Liver (tissue), 9 donors: ENCODE data around the gene DUSP9. TPM values are rescaled to one million over a fixed set of nuclear protein-coding genes. Genes with fewer than 3 reads are reported as not detected.

Experiments used
- DNase-seq: peaks from one replicate; pipeline ENCODE4 v3.0.0-alpha.2; 2017; ENCODE audit warnings: low spot score
- H3K27ac ChIP-seq, 2 donors: one replicate each; pipeline ENCODE4 v1.7.0; 2013; ENCODE audit warnings: inconsistent platforms in 2 of 2, low read length in 2 of 2, control low read depth in 1 of 2, low read depth in 1 of 2, mild to moderate bottlenecking in 1 of 2
- H3K27me3 ChIP-seq, 4 donors: one replicate each; pipeline versions ENCODE4 v1.6.1 to v1.7.0; 2013; ENCODE audit warnings: low read length in 3 of 4, inconsistent platforms in 1 of 4, mild to moderate bottlenecking in 1 of 4, moderate library complexity in 1 of 4; ENCODE audit not compliant: control insufficient read depth in 4 of 4, insufficient read depth in 4 of 4
- H3K36me3 ChIP-seq, 4 donors: one replicate each; pipeline versions ENCODE4 v1.6.1 to v1.7.0; 2013; ENCODE audit warnings: low read length in 3 of 4, mild to moderate bottlenecking in 3 of 4, low read depth in 1 of 4, moderate library complexity in 1 of 4; ENCODE audit not compliant: control insufficient read depth in 4 of 4, insufficient read depth in 3 of 4
- H3K4me1 ChIP-seq, 4 donors: one replicate each; pipeline versions ENCODE4 v1.6.1 to v1.7.0; 2013; ENCODE audit warnings: low read length in 3 of 4, mild to moderate bottlenecking in 3 of 4, moderate library complexity in 1 of 4; ENCODE audit not compliant: control insufficient read depth in 4 of 4, insufficient read depth in 4 of 4
- H3K4me3 ChIP-seq, 3 donors: one replicate each; pipeline versions ENCODE4 v1.6.1 to v1.7.0; 2013; ENCODE audit warnings: low read length in 3 of 3, control low read depth in 1 of 3, low read depth in 1 of 3, mild to moderate bottlenecking in 1 of 3
- H3K9ac ChIP-seq, 2 donors: one replicate each; pipeline ENCODE4 v1.7.0; 2013; ENCODE audit warnings: low read length in 2 of 2, mild to moderate bottlenecking in 2 of 2, moderate library complexity in 2 of 2, control low read depth in 1 of 2, low read depth in 1 of 2
- H3K9me3 ChIP-seq, 4 donors: one replicate each; pipeline versions ENCODE4 v1.6.1 to v1.7.0; 2013; ENCODE audit warnings: low read length in 3 of 4; ENCODE audit not compliant: control insufficient read depth in 4 of 4
- ATF3 ChIP-seq: IDR thresholded peaks from 2 replicates; pipeline ENCODE4 v1.6.1; 2016; ENCODE audit warnings: antibody characterized with exemption
- EGR1 ChIP-seq, 2 donors: IDR thresholded peaks; 2 replicates each; pipeline ENCODE4 v1.6.1; 2016 to 2018; ENCODE audit warnings: antibody characterized with exemption in 2 of 2, low read depth in 2 of 2
- FOXA1 ChIP-seq: IDR thresholded peaks from 2 replicates; pipeline ENCODE4 v1.6.1; 2016; ENCODE audit warnings: antibody characterized with exemption
- FOXA2 ChIP-seq: IDR thresholded peaks from 2 replicates; pipeline ENCODE4 v1.6.1; 2016; ENCODE audit warnings: antibody characterized with exemption
- GABPA ChIP-seq, 2 donors: IDR thresholded peaks in 1 of 2; conservative IDR thresholded peaks in 1 of 2; 2 replicates each; pipeline ENCODE4 v1.6.1; 2016; ENCODE audit warnings: antibody characterized with exemption in 2 of 2, mild to moderate bottlenecking in 1 of 2, moderate library complexity in 1 of 2
- HNF4G ChIP-seq: IDR thresholded peaks from 2 replicates; pipeline ENCODE4 v1.6.1; 2016; ENCODE audit warnings: antibody characterized with exemption
- JUND ChIP-seq, 2 donors: IDR thresholded peaks; 2 replicates each; pipeline ENCODE4 v1.6.1; 2016; ENCODE audit warnings: antibody characterized with exemption in 2 of 2
- MAX ChIP-seq: IDR thresholded peaks from 2 replicates; pipeline ENCODE4 v1.6.1; 2016; ENCODE audit warnings: antibody characterized with exemption
- NR2F2 ChIP-seq: IDR thresholded peaks from 2 replicates; pipeline ENCODE4 v1.6.1; 2016; ENCODE audit warnings: antibody characterized with exemption
- REST ChIP-seq: IDR thresholded peaks from 2 replicates; pipeline ENCODE4 v1.6.1; 2016; ENCODE audit warnings: antibody characterized with exemption, mild to moderate bottlenecking
- RXRA ChIP-seq, 2 donors: IDR thresholded peaks; 2 replicates each; pipeline ENCODE4 v1.6.1; 2017 to 2018; ENCODE audit warnings: antibody characterized with exemption in 2 of 2, mild to moderate bottlenecking in 1 of 2
- TAF1 ChIP-seq: conservative IDR thresholded peaks from 2 replicates; pipeline ENCODE4 v1.6.1; 2016; ENCODE audit warnings: antibody characterized with exemption, mild to moderate bottlenecking
- YY1 ChIP-seq: IDR thresholded peaks from 2 replicates; pipeline ENCODE4 v1.6.1; 2016; ENCODE audit warnings: antibody characterized with exemption, mild to moderate bottlenecking
- ZBTB33 ChIP-seq: IDR thresholded peaks from 2 replicates; pipeline ENCODE4 v1.6.1; 2016; ENCODE audit warnings: antibody characterized with exemption
- WGBS: extraction: QIAGEN DNeasy Blood & Tissue Kit; methylation state at CpG from one replicate; pipeline ENCODE4 v1.1.7; 2013; 5-methylcytosine and 5-hydroxymethylcytosine counted together
- polyA plus RNA-seq, 2 donors: library from polyadenylated mRNA; stranded (reverse) in 1 of 2; unstranded in 1 of 2; fragments of 200-250 nt in 1 of 2; fragments of >200 nt in 1 of 2; fragmentation: Nextera tagmentation in 1 of 2; extraction: Ambion mirVana in 1 of 2; gene quantifications; one replicate each; pipeline versions ENCODE4 v1.2.1 to v1.2.3, GENCODE V29; 2013 to 2015
- total RNA-seq, 2 donors: library from RNA; depleted of rRNA; stranded (reverse); fragments of >200 nt; gene quantifications; one replicate each; pipeline ENCODE4 v1.2.3, GENCODE V29; 2014
- donor health status: healthy.
- donor health status: healthy.
- donor health status: healthy.
- donor health status: healthy.
- donor health status: healthy.

DUSP9 gene
- total and polyA plus RNA-seq, 4 donors: 0.42 to 164 (median 1.4) TPM

- no peak overlapping the region for H3K4me3 ChIP-seq
- WGBS: 94% methylated on average over 2 of the region's 2 CpGs
Observed at GRCh38 chrX:153653556-153653955, 6.6 kb downstream of the DUSP9 start.

GRCh38 chrX:153657161-153657560, 10.2 kb downstream of the DUSP9 start:
- Histone ChIP-seq H3K36me3 (no peaks in the 10 kb centered on the region), H3K27me3 (no peaks in the 10 kb centered on the region), H3K27ac (no peak overlapping the region), H3K9me3 (peaks cover 0 to 2% (median 0%) of the 10 kb centered on the region in 4 donors), H3K4me1 (peaks cover 0 to 1% (median 0%) of the 10 kb centered on the region in 4 donors), H3K4me3 (no peak overlapping the region), H3K9ac (no peak overlapping the region)
- WGBS: 91% methylated on average over 9 of the region's 9 CpGs
- no peak for TF ChIP-seq REST
- no peak for TF ChIP-seq JUND (IDR thresholded peaks at IDR 0.05)
- no peak for TF ChIP-seq ZBTB33
- TF ChIP-seq YY1: no peak
- no peak for TF ChIP-seq EGR1 (IDR thresholded peaks at IDR 0.05; ENCODE audit: low read depth in 2 of 2)
- TF ChIP-seq NR2F2: no peak
- no peak for TF ChIP-seq MAX
- TF ChIP-seq TAF1: no peak
- DNase-seq: no peak

More at GRCh38 chrX:153653556-153653955, 6.6 kb downstream of the DUSP9 start:
- Histone ChIP-seq H3K9ac (no peak overlapping the region), H3K36me3 (no peaks in the 10 kb centered on the region), H3K9me3 (peaks cover 0 to 2% (median 0%) of the 10 kb centered on the region in 4 donors), H3K4me1 (no peaks in the 10 kb centered on the region), H3K27ac (no peak overlapping the region), H3K27me3 (peaks cover 0 to 4% (median 0%) of the 10 kb centered on the region in 4 donors)
- no peak for DNase-seq
- TF ChIP-seq HNF4G: no peak
- no peak for TF ChIP-seq NR2F2
- no peak for TF ChIP-seq FOXA1

- peaks cover 0 to 5% (median 0%) of the 10 kb centered on the region in 4 donors for H3K4me1 ChIP-seq
- TF ChIP-seq GABPA (IDR thresholded peaks at IDR 0.05 in 1 of 2, conservative IDR thresholded peaks at IDR 0.05 in 1 of 2) (no peak), FOXA1 (no peak), RXRA (IDR thresholded peaks at IDR 0.05) (no peak), REST (no peak), EGR1 (IDR thresholded peaks at IDR 0.05; ENCODE audit: low read depth in 2 of 2) (no peak), ZBTB33 (no peak), MAX (no peak), ATF3 (no peak), FOXA2 (no peak)
- DNase-seq: no peak
- no peaks in the 10 kb centered on the region for H3K27me3 ChIP-seq
- WGBS: 96% methylated on average over 3 of the region's 3 CpGs
- H3K9ac ChIP-seq: no peak overlapping the region
- no peak overlapping the region for H3K27ac ChIP-seq
- no peak overlapping the region for H3K4me3 ChIP-seq
- H3K36me3 ChIP-seq: no peaks in the 10 kb centered on the region
- H3K9me3 ChIP-seq: no peaks in the 10 kb centered on the region
Observed at GRCh38 chrX:153659268-153659667, 12.3 kb downstream of the DUSP9 start.
